Lower lobe of right lung (tissue), 2 donors: Measurements from ENCODE around the gene MRPS24. TPM values are rescaled to one million over a fixed set of nuclear protein-coding genes. Genes with fewer than 3 reads are reported as not detected.

Source experiments
- ATAC-seq, 2 donors: fragments of 200-7000 bp; cut with Tn5 transposase; one replicate each; pipeline ENCODE4 v1.9.1; 2020 to 2022; ENCODE audit warnings: mild to moderate bottlenecking in 2 of 2, moderate library complexity in 2 of 2
- DNase-seq: peaks from one replicate; pipeline ENCODE4 v3.0.0-alpha.2; 2020
- H3K27ac ChIP-seq: fragments of 200-600 bp; one replicate; pipeline ENCODE4 v1.8.0; 2022
- H3K27me3 ChIP-seq: fragments of 200-600 bp; one replicate; pipeline ENCODE4 v1.8.0; 2022; ENCODE audit warnings: low read depth
- H3K36me3 ChIP-seq: fragments of 200-600 bp; one replicate; pipeline ENCODE4 v1.8.0; 2022; ENCODE audit warnings: mild to moderate bottlenecking
- H3K4me1 ChIP-seq: fragments of 200-600 bp; one replicate; pipeline ENCODE4 v1.8.0; 2022
- H3K4me3 ChIP-seq: fragments of 200-600 bp; one replicate; pipeline ENCODE4 v1.8.0; 2022; ENCODE audit warnings: mild to moderate bottlenecking
- H3K9me3 ChIP-seq: fragments of 200-600 bp; one replicate; pipeline ENCODE4 v1.8.0; 2022
- CTCF ChIP-seq: fragments of 200-600 bp; IDR thresholded peaks from one replicate; pipeline ENCODE4 v1.8.0; 2022; ENCODE audit warnings: antibody characterized with exemption, mild to moderate bottlenecking
- intact Hi-C: fragments of 100-400 bp; cut with DNase I; formaldehyde crosslinking; loops from one replicate; pipeline ENCODE4 v1.11.0; 2022
- total RNA-seq: library from RNA; stranded (reverse); fragmentation: NEBNext Ultra II Directional; extraction: Animal tissue kit (Norgen Biotek cat#: 25700); gene quantifications from one replicate; pipeline ENCODE4 v1.2.1, GENCODE V29; 2021
- donor health status: DM: no; HTN: yes; CAD: no; lungs with severe emphysema.

MRPS24 gene
- total RNA-seq, 1 donor from 2014 or later: 58.2 TPM

GRCh38 chr7:43849047-43849446 lies 20.3 kb downstream of the MRPS24 start:
- no peaks in the 10 kb centered on the region for H3K9me3 ChIP-seq
- H3K4me1 ChIP-seq: no peaks in the 10 kb centered on the region
- intact Hi-C loops: no loop called here
- H3K36me3 ChIP-seq: no peaks in the 10 kb centered on the region
- TF ChIP-seq CTCF: no peak
- H3K4me3 ChIP-seq: no peak overlapping the region
- DNase-seq (no peak), ATAC-seq (no peak)
- H3K27me3 ChIP-seq: peaks cover 10% of the 10 kb centered on the region
- H3K27ac ChIP-seq: no peak overlapping the region

DNA sequence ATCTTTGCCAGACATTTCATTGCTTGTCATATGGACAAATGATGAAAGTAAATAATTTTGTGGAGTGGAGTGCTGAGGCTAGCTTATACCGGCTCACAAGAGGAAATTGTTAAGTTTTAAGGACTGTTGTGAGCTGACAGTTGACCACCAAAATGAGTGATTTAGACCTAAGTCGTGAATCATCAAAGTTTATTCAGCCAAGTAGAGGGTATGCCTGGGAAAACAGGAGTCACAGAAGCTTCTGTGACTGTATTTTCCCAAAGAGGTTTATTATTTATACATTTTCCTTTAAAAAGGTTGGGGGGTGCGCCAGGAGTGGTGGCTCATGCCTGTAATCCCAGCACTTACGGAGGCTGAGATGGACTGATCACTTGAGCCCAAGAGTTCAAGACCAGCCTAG lies 21.8 kb downstream of the MRPS24 start:
- intact Hi-C loops: no loop called here
- Histone ChIP-seq H3K27ac (no peak overlapping the region), H3K9me3 (no peaks in the 10 kb centered on the region), H3K36me3 (no peaks in the 10 kb centered on the region), H3K4me3 (no peak overlapping the region), H3K4me1 (no peaks in the 10 kb centered on the region), H3K27me3 (peaks cover 10% of the 10 kb centered on the region)
- no peak for ATAC-seq
- no peak for TF ChIP-seq CTCF
- DNase-seq: no peak

DNA sequence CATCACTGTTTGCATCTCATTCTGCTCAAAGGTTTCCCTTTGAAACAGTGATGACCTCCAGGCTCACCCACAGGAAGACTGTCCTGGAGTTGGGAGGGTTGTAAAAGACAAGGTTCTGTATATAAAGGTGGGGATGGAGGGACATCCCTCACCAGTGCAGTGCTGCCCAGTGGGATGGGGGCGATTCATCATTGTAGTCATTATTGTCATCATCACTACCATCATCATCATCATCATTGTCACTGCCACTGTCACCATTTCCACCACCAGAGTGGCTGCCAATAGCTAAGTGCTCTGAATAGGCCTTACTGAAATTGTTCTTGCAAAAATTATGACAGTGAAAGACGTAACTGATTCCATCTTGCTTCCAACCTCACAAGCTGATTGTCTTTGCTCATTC lies 24.7 kb downstream of the MRPS24 start:
- no peak for TF ChIP-seq CTCF
- Histone ChIP-seq H3K4me3 (no peak overlapping the region), H3K9me3 (no peaks in the 10 kb centered on the region), H3K27ac (no peak overlapping the region), H3K27me3 (peaks cover 10% of the 10 kb centered on the region), H3K4me1 (no peaks in the 10 kb centered on the region), H3K36me3 (no peaks in the 10 kb centered on the region)
- intact Hi-C loops: no loop called here
- DNase-seq (no peak), ATAC-seq (no peak)

DNA sequence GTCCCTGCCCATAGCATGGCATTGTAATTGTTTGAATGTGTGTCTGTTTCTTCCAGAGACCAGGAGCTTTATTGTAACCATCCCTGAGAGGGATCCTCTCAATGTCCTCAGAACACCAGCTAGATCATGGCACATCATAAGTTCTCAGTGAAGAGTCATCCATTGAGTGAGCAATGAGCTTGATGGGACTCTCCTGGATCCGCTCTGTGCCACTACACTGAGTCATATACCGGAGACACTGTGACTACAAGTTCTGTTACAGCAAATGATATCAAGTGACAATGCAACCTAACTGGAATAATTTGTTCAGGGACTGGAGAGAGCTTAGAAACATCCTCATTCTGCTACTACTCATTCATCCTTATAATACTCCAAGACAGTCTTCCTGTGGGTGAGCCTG lies 25.1 kb downstream of the MRPS24 start:
- ATAC-seq: no peak
- Histone ChIP-seq H3K4me1 (no peaks in the 10 kb centered on the region), H3K27ac (no peak overlapping the region), H3K36me3 (no peaks in the 10 kb centered on the region), H3K4me3 (no peak overlapping the region), H3K27me3 (peaks cover 10% of the 10 kb centered on the region), H3K9me3 (no peaks in the 10 kb centered on the region)
- DNase-seq: no peak
- intact Hi-C loops: no loop called here
- no peak for TF ChIP-seq CTCF

DNA sequence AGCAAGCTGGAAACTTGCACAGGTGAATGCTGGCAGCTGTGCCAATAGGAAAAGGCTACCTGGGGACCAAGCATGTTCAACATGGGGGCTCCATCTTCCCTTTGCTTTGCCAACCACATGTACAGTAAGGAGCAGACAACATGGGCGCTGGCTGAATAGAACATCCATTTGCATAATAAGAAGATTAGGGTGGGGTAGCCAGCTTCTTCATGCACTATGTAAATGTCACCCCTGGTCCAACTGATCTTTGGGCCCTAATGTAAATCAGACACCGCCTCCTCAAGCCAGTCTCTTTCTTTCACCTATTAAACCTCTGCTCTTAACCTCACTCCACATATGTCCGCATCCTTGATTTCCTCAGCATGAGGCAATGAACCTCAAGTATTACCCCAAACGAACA lies 26.0 kb downstream of the MRPS24 start:
- H3K4me3 ChIP-seq: no peak overlapping the region
- no peak for ATAC-seq
- H3K27me3 ChIP-seq: peaks cover 10% of the 10 kb centered on the region
- H3K4me1 ChIP-seq: peaks cover 6% of the 10 kb centered on the region
- intact Hi-C loops: no loop called here
- no peak overlapping the region for H3K27ac ChIP-seq
- no peak for TF ChIP-seq CTCF
- no peaks in the 10 kb centered on the region for H3K9me3 ChIP-seq
- no peak for DNase-seq
- no peaks in the 10 kb centered on the region for H3K36me3 ChIP-seq

- H3K4me1 ChIP-seq: peaks cover 6% of the 10 kb centered on the region
- no peaks in the 10 kb centered on the region for H3K27me3 ChIP-seq
- intact Hi-C loops: loop anchor here (10.0 kb wide), 1 partner anchor 263 kb away; no protein-coding TSS in a partner anchor
- H3K27ac ChIP-seq: peak overlapping the region; percentile 53
- H3K36me3 ChIP-seq: no peaks in the 10 kb centered on the region
- H3K9me3 ChIP-seq: no peaks in the 10 kb centered on the region
- ATAC-seq (no peak), DNase-seq (no peak)
- peak overlapping the region; percentile 39 for H3K4me3 ChIP-seq
- TF ChIP-seq CTCF: no peak
These were observed 31.1 kb downstream of the MRPS24 start for GRCh38 chr7:43838201-43838658.
